Uterus (tissue), 4 donors: Measurements from ENCODE around the gene TRIM54. TPM values are rescaled to one million over a fixed set of nuclear protein-coding genes. Genes with fewer than 3 reads are reported as not detected.

Source experiments
- DNase-seq, 2 donors: peaks; one replicate each; pipeline ENCODE4 v3.0.0-alpha.2; 2019 to 2020
- H3K27ac ChIP-seq, 2 donors: fragments of 200-600 bp; sonication (generic); 1 replicate in 1 of 2; 2 replicates in 1 of 2; pipeline ENCODE4 v1.5.1; 2016 to 2018
- H3K27me3 ChIP-seq, 2 donors: fragments of 200-600 bp; sonication (generic); one replicate each; pipeline ENCODE4 v1.5.1; 2018 to 2019; ENCODE audit warnings: control low read depth in 1 of 2
- H3K36me3 ChIP-seq, 2 donors: fragments of 200-600 bp; sonication (generic); one replicate each; pipeline ENCODE4 v1.5.1; 2019; ENCODE audit warnings: control low read depth in 1 of 2
- H3K4me1 ChIP-seq, 2 donors: fragments of 200-600 bp; sonication (generic); one replicate each; pipeline ENCODE4 v1.5.1; 2018 to 2019; ENCODE audit warnings: control low read depth in 1 of 2
- H3K4me3 ChIP-seq, 2 donors: fragments of 200-600 bp; sonication (generic); 1 replicate in 1 of 2; 2 replicates in 1 of 2; pipeline ENCODE4 v1.5.1; 2018 to 2019; ENCODE audit warnings: mild to moderate bottlenecking in 1 of 2
- H3K9me3 ChIP-seq, 2 donors: fragments of 200-600 bp; sonication (generic); one replicate each; pipeline ENCODE4 v1.5.1; 2019; ENCODE audit warnings: control low read depth in 1 of 2
- CTCF ChIP-seq, 4 experiments: fragments of 200-600 bp in 2 of 4; fragments of 450-650 bp in 2 of 4; sonication (generic) in 2 of 4; IDR thresholded peaks; one replicate each; pipeline ENCODE4 v1.5.1; 2016 to 2019; ENCODE audit warnings: antibody characterized with exemption in 4 of 4, mild to moderate bottlenecking in 2 of 4, moderate library complexity in 1 of 4
- POLR2A ChIP-seq, 2 donors: fragments of 450-650 bp; IDR thresholded peaks; one replicate each; pipeline ENCODE4 v1.6.1; 2016; ENCODE audit warnings: antibody characterized with exemption in 2 of 2, mild to moderate bottlenecking in 1 of 2, moderate library complexity in 1 of 2
- intact Hi-C: fragments of 100-400 bp; cut with DNase I; formaldehyde crosslinking; loops from one replicate; pipeline ENCODE4 v1.15.1; 2023; ENCODE audit warnings: low total_unique reads
- total RNA-seq, 4 donors: library from RNA; depleted of rRNA in 3 of 4; stranded (reverse); fragments of >200 nt in 3 of 4; gene quantifications; one replicate each; pipeline versions ENCODE4 v1.1.0 to v1.2.4, GENCODE V29; 2014 to 2023
- donor health status: DM: yes; HTN: yes; CAD: no.

TRIM54 gene
- total RNA-seq, 4 donors from 2014 or later: 0.26 to 5.0 (median 0.58) TPM

GRCh38 chr2:27324720-27325119 is 42.5 kb downstream of the TRIM54 start:
- Histone ChIP-seq H3K4me3 (no peak overlapping the region), H3K9me3 (no peaks in the 10 kb centered on the region), H3K27ac (no peak overlapping the region), H3K36me3 (no peaks in the 10 kb centered on the region), H3K4me1 (peaks cover 0 to 7% of the 10 kb centered on the region in 2 donors), H3K27me3 (no peaks in the 10 kb centered on the region)
- intact Hi-C loops: no loop called here
- no peak for DNase-seq
- TF ChIP-seq CTCF (IDR thresholded peaks at IDR 0.05) (no peak), POLR2A (IDR thresholded peaks at IDR 0.05) (no peak)

- intact Hi-C loops: no loop called here
- Histone ChIP-seq H3K27me3 (no peaks in the 10 kb centered on the region), H3K9me3 (no peaks in the 10 kb centered on the region), H3K4me3 (no peak overlapping the region), H3K36me3 (no peaks in the 10 kb centered on the region), H3K4me1 (no peaks in the 10 kb centered on the region), H3K27ac (no peak overlapping the region)
- DNase-seq: no peak
- TF ChIP-seq POLR2A (IDR thresholded peaks at IDR 0.05): no peak
- TF ChIP-seq CTCF (IDR thresholded peaks at IDR 0.05): no peak
Observed at GRCh38 chr2:27335311-27335710, 53.1 kb downstream of the TRIM54 start.

- Histone ChIP-seq H3K27ac (no peak overlapping the region), H3K9me3 (no peaks in the 10 kb centered on the region), H3K27me3 (no peaks in the 10 kb centered on the region), H3K4me3 (no peak overlapping the region), H3K36me3 (no peaks in the 10 kb centered on the region), H3K4me1 (no peaks in the 10 kb centered on the region)
- intact Hi-C loops: no loop called here
- DNase-seq: no peak
- TF ChIP-seq CTCF (IDR thresholded peaks at IDR 0.05) (no peak), POLR2A (IDR thresholded peaks at IDR 0.05) (no peak)
Observed at GRCh38 chr2:27336173-27336572, 53.9 kb downstream of the TRIM54 start.

DNA sequence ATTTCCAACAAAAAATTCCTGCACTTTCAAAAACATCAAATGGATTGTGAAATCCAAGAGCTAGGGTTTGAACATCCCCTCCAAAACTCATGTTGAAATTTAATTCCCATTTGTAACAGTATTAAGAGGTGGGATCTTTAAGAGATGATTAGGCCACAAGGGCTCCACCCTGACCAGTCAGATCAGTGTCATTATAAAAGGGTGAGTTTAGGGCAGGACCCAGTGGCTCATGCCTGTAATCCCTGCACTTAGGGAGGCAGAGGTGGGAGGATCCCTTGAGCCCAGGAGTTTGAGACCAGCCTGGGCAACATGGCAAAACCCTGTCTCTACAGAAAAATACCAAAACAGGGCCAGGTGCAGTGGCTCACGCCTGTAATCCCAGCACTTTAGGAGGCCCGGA is 65.4 kb downstream of the TRIM54 start:
- H3K4me3 ChIP-seq: no peak overlapping the region
- DNase-seq: no peak
- H3K9me3 ChIP-seq: no peaks in the 10 kb centered on the region
- no peaks in the 10 kb centered on the region for H3K27me3 ChIP-seq
- H3K36me3 ChIP-seq: no peaks in the 10 kb centered on the region
- no peak overlapping the region for H3K27ac ChIP-seq
- TF ChIP-seq POLR2A (IDR thresholded peaks at IDR 0.05) (no peak), CTCF (IDR thresholded peaks at IDR 0.05) (no peak)
- no peaks in the 10 kb centered on the region for H3K4me1 ChIP-seq
- intact Hi-C loops: no loop called here

GRCh38 chr2:27350106-27350693 is 68.0 kb downstream of the TRIM54 start:
- Histone ChIP-seq H3K4me3 (no peak overlapping the region), H3K4me1 (peaks cover 0 to 2% of the 10 kb centered on the region in 2 donors), H3K27me3 (no peaks in the 10 kb centered on the region), H3K36me3 (no peaks in the 10 kb centered on the region), H3K9me3 (no peaks in the 10 kb centered on the region), H3K27ac (no peak overlapping the region)
- DNase-seq: no peak
- intact Hi-C loops: no loop called here
- TF ChIP-seq CTCF (IDR thresholded peaks at IDR 0.05) (no peak), POLR2A (IDR thresholded peaks at IDR 0.05) (no peak)
